Glutamatergic neuron (in vitro differentiated cells): Measurements from ENCODE around the gene PPCS. TPM values are rescaled to one million over a fixed set of nuclear protein-coding genes. Genes with fewer than 3 reads are reported as not detected.

Experiments
- DNase-seq: peaks from one replicate; pipeline ENCODE4 v3.0.0; 2022
- H3K27ac Mint-ChIP-seq: one replicate; pipeline ENCODE4 v1.8.0; 2020; ENCODE audit warnings: mild to moderate bottlenecking, mixed read lengths, inconsistent platforms; ENCODE audit not compliant: unreplicated experiment
- H3K27me3 Mint-ChIP-seq: one replicate; pipeline ENCODE4 v1.8.0; 2020; ENCODE audit warnings: mild to moderate bottlenecking, moderate library complexity, mixed read lengths, inconsistent platforms; ENCODE audit not compliant: unreplicated experiment
- H3K36me3 Mint-ChIP-seq: one replicate; pipeline ENCODE4 v1.8.0; 2020; ENCODE audit warnings: mild to moderate bottlenecking, mixed read lengths, inconsistent platforms; ENCODE audit not compliant: unreplicated experiment
- H3K4me1 Mint-ChIP-seq: one replicate; pipeline ENCODE4 v1.8.0; 2020; ENCODE audit warnings: mild to moderate bottlenecking, low read depth, mixed read lengths, inconsistent platforms; ENCODE audit not compliant: unreplicated experiment
- H3K4me3 Mint-ChIP-seq: one replicate; pipeline ENCODE4 v1.8.0; 2020; ENCODE audit warnings: mild to moderate bottlenecking, mixed read lengths, inconsistent platforms; ENCODE audit not compliant: unreplicated experiment
- H3K9me3 Mint-ChIP-seq: one replicate; pipeline ENCODE4 v1.8.0; 2020; ENCODE audit warnings: mild to moderate bottlenecking, moderate library complexity, mixed read lengths, inconsistent platforms; ENCODE audit not compliant: unreplicated experiment
- total RNA-seq: library from RNA; stranded (reverse); fragmentation: NEBNext Ultra II Directional; extraction: Animal tissue kit (Norgen Biotek cat#: 25700); gene quantifications from one replicate; pipeline ENCODE4 v1.2.1, GENCODE V29; 2021; ENCODE audit not compliant: unreplicated experiment
- TF ChIP-seq, protein P1 (sequence below): fragments of 200-600 bp; sonication (generic); IDR thresholded peaks from one replicate; pipeline ENCODE4 v1.5.0; 2021; ENCODE audit not compliant: partially characterized antibody, unreplicated experiment

The PPCS gene
- total RNA-seq, 1 donor from 2014 or later = 25.4 TPM

- DNase-seq = no peak
- H3K4me1 Mint-ChIP-seq = no peaks in the 10 kb centered on the region
- TF ChIP-seq, protein P1, sequence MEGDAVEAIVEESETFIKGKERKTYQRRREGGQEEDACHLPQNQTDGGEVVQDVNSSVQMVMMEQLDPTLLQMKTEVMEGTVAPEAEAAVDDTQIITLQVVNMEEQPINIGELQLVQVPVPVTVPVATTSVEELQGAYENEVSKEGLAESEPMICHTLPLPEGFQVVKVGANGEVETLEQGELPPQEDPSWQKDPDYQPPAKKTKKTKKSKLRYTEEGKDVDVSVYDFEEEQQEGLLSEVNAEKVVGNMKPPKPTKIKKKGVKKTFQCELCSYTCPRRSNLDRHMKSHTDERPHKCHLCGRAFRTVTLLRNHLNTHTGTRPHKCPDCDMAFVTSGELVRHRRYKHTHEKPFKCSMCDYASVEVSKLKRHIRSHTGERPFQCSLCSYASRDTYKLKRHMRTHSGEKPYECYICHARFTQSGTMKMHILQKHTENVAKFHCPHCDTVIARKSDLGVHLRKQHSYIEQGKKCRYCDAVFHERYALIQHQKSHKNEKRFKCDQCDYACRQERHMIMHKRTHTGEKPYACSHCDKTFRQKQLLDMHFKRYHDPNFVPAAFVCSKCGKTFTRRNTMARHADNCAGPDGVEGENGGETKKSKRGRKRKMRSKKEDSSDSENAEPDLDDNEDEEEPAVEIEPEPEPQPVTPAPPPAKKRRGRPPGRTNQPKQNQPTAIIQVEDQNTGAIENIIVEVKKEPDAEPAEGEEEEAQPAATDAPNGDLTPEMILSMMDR = no peak
- no peak overlapping the region for H3K4me3 Mint-ChIP-seq
- no peaks in the 10 kb centered on the region for H3K27me3 Mint-ChIP-seq
- no peaks in the 10 kb centered on the region for H3K9me3 Mint-ChIP-seq
- H3K27ac Mint-ChIP-seq = no peak overlapping the region
- H3K36me3 Mint-ChIP-seq = no peaks in the 10 kb centered on the region
These were observed 7.1 kb upstream of the PPCS start for GRCh38 chr1:42449256-42449655.

- DNase-seq = no peak
- Mint-ChIP-seq H3K4me3 (no peak overlapping the region), H3K36me3 (no peaks in the 10 kb centered on the region), H3K27me3 (no peaks in the 10 kb centered on the region), H3K4me1 (no peaks in the 10 kb centered on the region), H3K9me3 (no peaks in the 10 kb centered on the region), H3K27ac (no peak overlapping the region)
- TF ChIP-seq, protein P1 = no peak
These were observed 6.3 kb upstream of the PPCS start for GRCh38 chr1:42450061-42450460.

- H3K27ac Mint-ChIP-seq = no peak overlapping the region
- TF ChIP-seq, protein P1 = no peak
- H3K9me3 Mint-ChIP-seq = peaks cover 4% of the 10 kb centered on the region
- H3K4me1 Mint-ChIP-seq = peaks cover 4% of the 10 kb centered on the region
- H3K4me3 Mint-ChIP-seq = no peak overlapping the region
- H3K36me3 Mint-ChIP-seq = no peaks in the 10 kb centered on the region
- H3K27me3 Mint-ChIP-seq = no peaks in the 10 kb centered on the region
- no peak for DNase-seq
These were observed 3.0 kb upstream of the PPCS start for GRCh38 chr1:42453386-42453785.

DNA sequence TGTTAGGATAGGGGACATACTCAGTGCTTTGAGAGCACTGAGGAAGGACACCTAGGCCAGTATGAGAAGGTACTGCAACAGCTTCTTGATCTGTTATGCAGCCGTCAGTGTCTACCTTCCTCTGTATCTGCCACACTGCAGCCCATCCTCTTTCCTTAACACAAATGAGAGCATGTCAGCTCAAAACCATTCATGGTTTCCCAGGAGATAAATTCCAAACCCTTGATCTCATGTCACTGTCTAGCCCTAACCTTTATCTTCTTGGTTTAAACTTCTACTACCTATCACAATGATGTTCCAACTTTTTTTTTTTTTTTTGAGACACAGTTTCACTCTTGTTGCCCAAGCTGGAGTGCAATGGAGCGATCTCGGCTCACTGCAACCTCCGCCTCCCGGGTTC lies 1.9 kb upstream of the PPCS start:
- Mint-ChIP-seq H3K4me3 (no peak overlapping the region), H3K27ac (no peak overlapping the region), H3K9me3 (peaks cover 4% of the 10 kb centered on the region), H3K4me1 (peaks cover 4% of the 10 kb centered on the region), H3K27me3 (no peaks in the 10 kb centered on the region), H3K36me3 (no peaks in the 10 kb centered on the region)
- TF ChIP-seq, protein P1 = no peak
- no peak for DNase-seq

GRCh38 chr1:42456754-42457089 lies 379 bp downstream of the PPCS start:
- peak overlapping the region; percentile 72 for H3K27ac Mint-ChIP-seq

More at GRCh38 chr1:42456754-42457089, 379 bp downstream of the PPCS start:
- TF ChIP-seq, protein P1 = no peak
- DNase-seq = no peak
- peaks cover 4% of the 10 kb centered on the region for H3K4me1 Mint-ChIP-seq
- H3K9me3 Mint-ChIP-seq = peaks cover 4% of the 10 kb centered on the region
- no peaks in the 10 kb centered on the region for H3K27me3 Mint-ChIP-seq
- no peaks in the 10 kb centered on the region for H3K36me3 Mint-ChIP-seq
- peak overlapping the region; percentile 99 for H3K4me3 Mint-ChIP-seq
